GM13977 (cell line): ENCODE results near the gene RINT1.
"Not testable (repeated sequence)": the region's sequence is repeated elsewhere in the genome, so short reads cannot be mapped to it uniquely, and the experiment has no call there.

Experiments
- DNase-seq: peaks from one replicate; pipeline ENCODE4 v3.0.0; 2012; ENCODE audit warnings: low spot score
- CTCF ChIP-seq: IDR thresholded peaks from 2 replicates; pipeline ENCODE4 v1.5.1; 2012; ENCODE audit warnings: mild to moderate bottlenecking, control low read depth; ENCODE audit not compliant: insufficient read depth; ENCODE audit errors: extremely low read depth, missing control alignments
- in situ Hi-C: fragments of 300-500 bp; cut with MboI; formaldehyde crosslinking; loops from one replicate; pipeline ENCODE4 v1.12.0; 2022; ENCODE audit warnings: low sequenced_read_pairs, low pct_unique_long_range_greater_than_20kb, mixed read lengths, inconsistent platforms; ENCODE audit not compliant: unreplicated experiment

The RINT1 gene

GRCh38 chr7:105521717-105522463 is 10.1 kb upstream of the RINT1 start, which contains the start of gene PUS7:
TSS of gene PUS7 (minus strand) at chr7:105522271. CDS start at chr7:105508512, 13,759 bp downstream.
- peak; percentile 97 for DNase-seq
- TF ChIP-seq CTCF = no peak
- in situ Hi-C loops = no loop called here

- DNase-seq, in situ Hi-C loops: not testable (repeated sequence)
Measured at GRCh38 chr7:105524423-105524822, 7.6 kb upstream of the RINT1 start.

GRCh38 chr7:105524840-105525239 is 7.2 kb upstream of the RINT1 start:
- no peak for DNase-seq
- in situ Hi-C loops = no loop called here
- no peak for TF ChIP-seq CTCF

- DNase-seq, in situ Hi-C loops: not testable (repeated sequence)
Measured at GRCh38 chr7:105527737-105528136, 4.3 kb upstream of the RINT1 start.

- no peak for DNase-seq
- in situ Hi-C loops = no loop called here
Measured at GRCh38 chr7:105530126-105530525, 1.9 kb upstream of the RINT1 start.

GRCh38 chr7:105530546-105530945 is 1.5 kb upstream of the RINT1 start:
- TF ChIP-seq CTCF = no peak
- in situ Hi-C loops = no loop called here

More at GRCh38 chr7:105530126-105530525, 1.9 kb upstream of the RINT1 start:
- no peak for TF ChIP-seq CTCF

GRCh38 chr7:105532709-105533460 is 884 bp downstream of the RINT1 start:
- no peak for TF ChIP-seq CTCF
- in situ Hi-C loops = no loop called here
- no peak for DNase-seq

More at GRCh38 chr7:105530546-105530945, 1.5 kb upstream of the RINT1 start:
- DNase-seq = no peak
